Calu3 (cell line): ENCODE data around the gene CDH4. TPM values are rescaled to one million over a fixed set of nuclear protein-coding genes. Genes with fewer than 3 reads are reported as not detected.

Source experiments
- BruUV-seq: library from RNA; stranded (reverse); fragments of 400-500 nt; replicated peaks from 2 replicates; lab custom pipeline; 2021; lab: Mats Ljungman, UMichigan
- CTCF ChIA-PET: fragments of 300-600 bp; sonication (Branson Sonifier 250); formaldehyde crosslinking; loops from one replicate; lab custom pipeline; 2022; ENCODE audit warnings: antibody characterized with exemption; lab: Charles Lee
- DNase-seq: peaks from one replicate; pipeline ENCODE4 v3.0.0; 2022
- H3K27ac Mint-ChIP-seq: one replicate; pipeline ENCODE4 v1.8.0; 2022; ENCODE audit warnings: mixed read lengths; ENCODE audit not compliant: unreplicated experiment
- H3K27me3 Mint-ChIP-seq: one replicate; pipeline ENCODE4 v1.8.0; 2022; ENCODE audit warnings: mixed read lengths; ENCODE audit not compliant: unreplicated experiment
- H3K36me3 Mint-ChIP-seq: one replicate; pipeline ENCODE4 v1.8.0; 2022; ENCODE audit warnings: mild to moderate bottlenecking, moderate library complexity, mixed read lengths; ENCODE audit not compliant: insufficient read depth, unreplicated experiment
- H3K4me1 Mint-ChIP-seq: one replicate; pipeline ENCODE4 v1.8.0; 2022; ENCODE audit warnings: mild to moderate bottlenecking, low read depth, mixed read lengths; ENCODE audit not compliant: unreplicated experiment
- H3K4me3 Mint-ChIP-seq: one replicate; pipeline ENCODE4 v1.8.0; 2022; ENCODE audit warnings: mild to moderate bottlenecking, low read depth, moderate library complexity, mixed read lengths; ENCODE audit not compliant: unreplicated experiment
- H3K9me3 Mint-ChIP-seq: one replicate; pipeline ENCODE4 v1.8.0; 2022; ENCODE audit warnings: low read depth, mixed read lengths; ENCODE audit not compliant: unreplicated experiment
- CTCF ChIP-seq: fragments of 200-600 bp; IDR thresholded peaks from one replicate; pipeline ENCODE4 v1.8.0; 2022; ENCODE audit warnings: antibody characterized with exemption; ENCODE audit not compliant: unreplicated experiment
- intact Hi-C: fragments of 100-400 bp; cut with micrococcal nuclease; formaldehyde crosslinking; loops from one replicate; pipeline ENCODE4 v1.10.0; 2022; ENCODE audit not compliant: unreplicated experiment
- total RNA-seq: library from RNA; stranded (reverse); gene quantifications from 2 replicates; pipeline ENCODE4 v1.2.3, GENCODE V29; 2022

Gene CDH4
- total RNA-seq, 1 experiment from 2014 or later, result not detected

- H3K36me3 Mint-ChIP-seq, result no peaks in the 10 kb centered on the region
Observed at GRCh38 chr20:61408951-61409740, 157.1 kb downstream of the CDH4 start.

DNA sequence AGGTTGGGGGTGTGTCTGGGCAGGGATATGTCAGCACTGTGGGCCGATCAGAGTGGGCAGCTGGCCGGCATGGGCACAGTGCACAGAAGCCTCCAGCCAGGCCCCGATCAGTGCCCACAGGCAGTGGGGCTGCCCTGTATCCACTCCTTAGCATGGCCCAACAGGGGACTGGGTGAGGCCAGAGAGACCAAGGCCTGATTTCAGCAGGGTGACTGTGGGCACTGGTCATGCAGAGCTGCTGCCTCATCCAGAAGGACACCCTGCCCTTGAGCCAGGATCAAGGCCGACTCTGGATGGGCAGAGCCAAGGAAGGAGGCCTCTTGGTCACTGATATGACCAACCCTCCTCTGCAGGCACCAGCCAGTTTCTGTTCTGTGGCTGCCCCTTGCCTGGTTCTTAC lies 159.7 kb downstream of the CDH4 start:
- H3K27me3 Mint-ChIP-seq, result no peaks in the 10 kb centered on the region
- TF ChIP-seq CTCF, result no peak
- H3K4me1 Mint-ChIP-seq, result no peaks in the 10 kb centered on the region
- no peak for DNase-seq
- H3K36me3 Mint-ChIP-seq, result no peaks in the 10 kb centered on the region
- no peak overlapping the region for H3K4me3 Mint-ChIP-seq
- peaks cover 10% of the 10 kb centered on the region for H3K9me3 Mint-ChIP-seq
- CTCF ChIA-PET, result no interaction called here
- no peak overlapping the region for H3K27ac Mint-ChIP-seq
- intact Hi-C loops, result no loop called here
- no TSS peak for BruUV-seq

More at GRCh38 chr20:61408951-61409740, 157.1 kb downstream of the CDH4 start:
- TF ChIP-seq CTCF, result no peak
- no peaks in the 10 kb centered on the region for H3K27me3 Mint-ChIP-seq
- intact Hi-C loops, result no loop called here
- peaks cover 12% of the 10 kb centered on the region for H3K9me3 Mint-ChIP-seq
- no TSS peak for BruUV-seq
- H3K4me1 Mint-ChIP-seq, result no peaks in the 10 kb centered on the region
- CTCF ChIA-PET, result interaction anchor here (0.7 kb wide), 1 partner anchor 49 kb away, joined by 3 read pairs; no protein-coding TSS in a partner anchor
- no peak for DNase-seq
- H3K4me3 Mint-ChIP-seq, result no peak overlapping the region
- no peak overlapping the region for H3K27ac Mint-ChIP-seq

GRCh38 chr20:61413752-61414151 lies 161.7 kb downstream of the CDH4 start:
- no peak for DNase-seq
- Mint-ChIP-seq H3K27me3 (no peaks in the 10 kb centered on the region), H3K9me3 (peaks cover 6% of the 10 kb centered on the region), H3K4me1 (no peaks in the 10 kb centered on the region), H3K36me3 (no peaks in the 10 kb centered on the region), H3K4me3 (no peak overlapping the region), H3K27ac (no peak overlapping the region)
- CTCF ChIA-PET, result no interaction called here
- intact Hi-C loops, result no loop called here
- no peak for TF ChIP-seq CTCF
- BruUV-seq, result no TSS peak

- DNase-seq, result no peak
- CTCF ChIA-PET, result interaction anchor here (0.5 kb wide), 1 partner anchor 15 kb away, joined by 4 read pairs; no protein-coding TSS in a partner anchor
- H3K4me1 Mint-ChIP-seq, result no peaks in the 10 kb centered on the region
- BruUV-seq, result no TSS peak
- peaks cover 6% of the 10 kb centered on the region for H3K9me3 Mint-ChIP-seq
- intact Hi-C loops, result no loop called here
- H3K36me3 Mint-ChIP-seq, result no peaks in the 10 kb centered on the region
- H3K27ac Mint-ChIP-seq, result no peak overlapping the region
- no peaks in the 10 kb centered on the region for H3K27me3 Mint-ChIP-seq
- no peak for TF ChIP-seq CTCF
- no peak overlapping the region for H3K4me3 Mint-ChIP-seq
Observed at GRCh38 chr20:61414455-61414991, 162.5 kb downstream of the CDH4 start.
